T-helper 17 cell (primary cell): ENCODE measurements around the gene VWA8. TPM values are rescaled to one million over a fixed set of nuclear protein-coding genes. Genes with fewer than 3 reads are reported as not detected.

Source experiments
- ATAC-seq: fragments of 150-1000 bp; cut with Tn5 transposase; 2 replicates; pipeline ENCODE4 v1.10.0; 2021; ENCODE audit warnings: mild to moderate bottlenecking, moderate library complexity
- DNase-seq, 3 donors: peaks; one replicate each; pipeline versions ENCODE4 v3.0.0 to v3.0.0-alpha.2; 2020 to 2021
- H3K9me3 ChIP-seq: one replicate; pipeline ENCODE4 v1.7.0; 2013; ENCODE audit warnings: low read length, mild to moderate bottlenecking; ENCODE audit not compliant: control insufficient read depth, poor library complexity, severe bottlenecking
- H3K27ac Mint-ChIP-seq: one replicate; pipeline ENCODE4 v1.8.0; 2022; ENCODE audit warnings: mild to moderate bottlenecking, moderate library complexity, mixed read lengths
- H3K27me3 Mint-ChIP-seq: one replicate; pipeline ENCODE4 v1.8.0; 2022; ENCODE audit warnings: mixed read lengths
- H3K36me3 Mint-ChIP-seq: one replicate; pipeline ENCODE4 v1.8.0; 2022; ENCODE audit warnings: low read depth, mixed read lengths
- H3K4me1 Mint-ChIP-seq: one replicate; pipeline ENCODE4 v1.8.0; 2022; ENCODE audit warnings: mild to moderate bottlenecking, mixed read lengths
- H3K4me3 Mint-ChIP-seq: one replicate; pipeline ENCODE4 v1.8.0; 2022; ENCODE audit warnings: mild to moderate bottlenecking, moderate library complexity, mixed read lengths
- total RNA-seq, 4 donors: library from RNA in 2 of 4; stranded (reverse) in 2 of 4; gene quantifications; one replicate each; pipeline ENCODE4 v1.2.3 and lab custom pipeline; 2022 to 2026

The VWA8 gene
- total RNA-seq, 2 donors from 2014 or later: 21.5 to 23.0 TPM

- Mint-ChIP-seq H3K27me3 (no peaks in the 10 kb centered on the region), H3K36me3 (no peaks in the 10 kb centered on the region), H3K4me3 (no peak overlapping the region), H3K27ac (no peak overlapping the region), H3K4me1 (peaks cover 2% of the 10 kb centered on the region)
- DNase-seq (no peak), ATAC-seq (no peak)
- H3K9me3 ChIP-seq: no peaks in the 10 kb centered on the region
These were observed 175.3 kb downstream of the VWA8 start for GRCh38 chr13:41785402-41786172.

GRCh38 chr13:41782086-41782485 lies 178.8 kb downstream of the VWA8 start:
- no peak for ATAC-seq
- peaks cover 1% of the 10 kb centered on the region for H3K4me1 Mint-ChIP-seq
- H3K4me3 Mint-ChIP-seq: no peak overlapping the region
- H3K36me3 Mint-ChIP-seq: peaks cover 5% of the 10 kb centered on the region
- no peaks in the 10 kb centered on the region for H3K27me3 Mint-ChIP-seq
- no peak overlapping the region for H3K27ac Mint-ChIP-seq
- H3K9me3 ChIP-seq: no peaks in the 10 kb centered on the region
- no peak for DNase-seq

DNA sequence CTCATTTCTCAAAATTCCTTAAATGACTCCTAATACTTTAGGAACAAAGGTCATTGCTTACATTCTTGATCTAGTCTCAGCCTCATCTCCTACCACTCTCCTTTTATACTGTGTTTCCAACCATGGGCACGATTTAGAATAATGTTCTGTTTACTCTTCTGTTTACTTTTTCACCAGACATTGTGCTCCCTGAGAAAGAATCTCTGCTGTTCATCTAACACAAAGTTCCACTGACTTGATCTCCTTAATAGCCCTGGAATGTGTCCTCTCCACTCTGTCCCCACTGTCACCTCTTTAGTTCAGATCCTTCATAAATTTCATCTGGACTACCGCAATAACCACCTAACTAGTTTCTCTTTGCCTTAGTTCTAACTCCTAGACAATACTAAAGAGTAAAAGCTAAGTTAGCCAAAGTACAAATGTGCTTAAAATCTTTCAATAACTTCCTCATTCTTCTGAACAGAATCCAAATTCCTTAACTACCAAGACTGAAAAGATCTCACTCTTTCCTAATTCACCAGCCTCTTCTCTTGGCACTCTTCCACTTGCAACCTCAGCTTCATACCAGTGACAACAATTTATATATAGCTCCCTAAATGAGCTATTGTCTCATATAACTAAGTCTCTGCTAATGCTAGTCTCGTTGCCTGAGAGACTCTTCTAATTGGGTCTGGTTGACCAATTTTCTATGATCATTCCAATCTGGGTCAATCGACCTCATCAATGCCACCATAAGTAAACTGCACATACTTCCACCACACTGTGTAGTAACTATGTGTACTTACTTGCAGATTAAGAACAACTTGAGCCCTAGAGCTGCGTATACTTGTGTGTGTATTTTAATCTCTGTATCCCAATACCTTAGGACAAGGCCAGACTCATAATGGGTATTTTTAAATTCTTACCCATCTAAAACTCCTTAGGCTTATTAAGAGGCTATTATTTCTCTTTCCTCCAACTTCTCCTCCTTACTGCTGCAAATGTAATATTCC lies 179.9 kb downstream of the VWA8 start:
- no peaks in the 10 kb centered on the region for H3K9me3 ChIP-seq
- H3K27ac Mint-ChIP-seq: no peak overlapping the region
- no peaks in the 10 kb centered on the region for H3K27me3 Mint-ChIP-seq
- H3K4me3 Mint-ChIP-seq: no peak overlapping the region
- DNase-seq (no peak), ATAC-seq (no peak)
- peaks cover 3% of the 10 kb centered on the region for H3K4me1 Mint-ChIP-seq
- H3K36me3 Mint-ChIP-seq: peaks cover 7% of the 10 kb centered on the region

DNA sequence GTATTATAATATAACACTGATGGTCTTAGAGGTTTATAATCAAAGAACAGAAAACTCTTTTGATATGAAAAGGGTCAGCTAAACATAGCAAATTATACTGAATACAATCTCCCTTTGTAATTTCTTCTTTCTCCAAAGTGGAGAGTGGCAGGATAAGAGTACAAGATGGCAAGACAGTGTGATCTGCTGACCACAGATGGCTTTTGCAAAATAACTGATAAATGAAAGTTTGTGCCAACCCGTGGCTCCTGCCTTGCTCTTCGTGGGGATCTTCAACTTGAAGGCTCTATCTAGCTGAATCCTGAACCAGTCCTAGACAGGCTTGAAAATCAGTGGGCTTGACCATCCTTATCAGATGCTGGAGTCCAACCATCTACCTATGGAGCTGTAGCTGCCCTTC lies 185.7 kb downstream of the VWA8 start:
- H3K9me3 ChIP-seq: no peaks in the 10 kb centered on the region
- peak overlapping the region; percentile 67 for H3K27ac Mint-ChIP-seq
- no peak for ATAC-seq
- H3K27me3 Mint-ChIP-seq: no peaks in the 10 kb centered on the region
- no peak for DNase-seq
- no peak overlapping the region for H3K4me3 Mint-ChIP-seq
- H3K4me1 Mint-ChIP-seq: peaks cover 3% of the 10 kb centered on the region
- H3K36me3 Mint-ChIP-seq: peaks cover 11% of the 10 kb centered on the region

DNA sequence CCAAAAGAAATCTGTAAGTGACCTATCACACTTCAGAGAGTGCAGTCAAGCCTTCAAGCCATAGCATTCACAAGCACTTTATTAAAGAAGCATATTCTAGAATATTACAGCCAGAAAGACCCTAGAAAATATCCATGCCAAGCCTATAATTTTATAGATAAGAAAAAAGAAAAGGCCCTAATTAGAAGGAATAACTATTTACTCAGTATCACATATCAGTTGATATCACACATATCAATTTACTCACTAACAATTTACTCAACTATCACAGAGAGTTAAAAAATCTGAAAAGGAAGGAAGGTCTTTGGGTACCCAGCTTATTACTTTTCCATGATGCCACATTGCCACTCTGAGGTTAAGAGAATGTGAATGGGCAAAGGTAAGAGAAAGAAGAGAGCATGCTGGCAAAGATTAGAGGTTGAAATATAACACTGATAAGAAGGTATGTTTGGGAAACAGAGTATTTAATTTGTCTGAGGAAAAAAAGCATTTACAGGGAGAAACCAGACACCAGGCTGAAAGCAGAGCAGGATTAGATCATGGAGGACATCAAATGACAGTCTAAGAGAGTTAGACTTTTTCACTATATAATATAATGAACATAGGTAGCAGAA lies 186.2 kb downstream of the VWA8 start:
- ATAC-seq: no peak
- H3K9me3 ChIP-seq: no peaks in the 10 kb centered on the region
- H3K27me3 Mint-ChIP-seq: no peaks in the 10 kb centered on the region
- H3K27ac Mint-ChIP-seq: no peak overlapping the region
- peaks cover 3% of the 10 kb centered on the region for H3K4me1 Mint-ChIP-seq
- DNase-seq: no peak
- H3K4me3 Mint-ChIP-seq: no peak overlapping the region
- peaks cover 13% of the 10 kb centered on the region for H3K36me3 Mint-ChIP-seq

DNA sequence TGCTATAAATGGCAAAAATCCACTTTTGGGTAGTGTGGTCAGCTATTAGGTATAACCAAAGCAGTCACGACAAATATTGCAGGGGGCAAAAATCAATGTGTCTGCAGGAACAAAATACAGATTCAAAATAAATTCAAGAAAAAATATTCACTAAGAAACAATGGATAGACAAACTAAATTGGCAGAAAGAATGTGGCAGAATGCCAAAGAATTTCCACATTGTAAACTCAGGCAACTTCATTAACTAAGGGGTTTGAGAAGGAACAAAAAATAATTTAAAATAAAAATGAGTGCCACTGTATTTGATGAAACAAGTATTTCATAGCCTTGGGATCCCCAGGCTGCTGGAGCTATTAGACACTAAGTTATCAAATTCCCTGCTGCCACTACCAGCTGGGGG lies 193.1 kb downstream of the VWA8 start:
- Mint-ChIP-seq H3K27ac (no peak overlapping the region), H3K4me3 (no peak overlapping the region), H3K27me3 (no peaks in the 10 kb centered on the region), H3K36me3 (peaks cover 10% of the 10 kb centered on the region), H3K4me1 (peaks cover 26% of the 10 kb centered on the region)
- H3K9me3 ChIP-seq: no peaks in the 10 kb centered on the region
- ATAC-seq (no peak), DNase-seq (no peak)

GRCh38 chr13:41766439-41766838 lies 194.5 kb downstream of the VWA8 start:
- no peak for DNase-seq
- no peak for ATAC-seq
- H3K9me3 ChIP-seq: no peaks in the 10 kb centered on the region
- peaks cover 26% of the 10 kb centered on the region for H3K4me1 Mint-ChIP-seq
- H3K36me3 Mint-ChIP-seq: peaks cover 12% of the 10 kb centered on the region
- peak overlapping the region; percentile 79 for H3K27ac Mint-ChIP-seq
- no peak overlapping the region for H3K4me3 Mint-ChIP-seq
- H3K27me3 Mint-ChIP-seq: no peaks in the 10 kb centered on the region

DNA sequence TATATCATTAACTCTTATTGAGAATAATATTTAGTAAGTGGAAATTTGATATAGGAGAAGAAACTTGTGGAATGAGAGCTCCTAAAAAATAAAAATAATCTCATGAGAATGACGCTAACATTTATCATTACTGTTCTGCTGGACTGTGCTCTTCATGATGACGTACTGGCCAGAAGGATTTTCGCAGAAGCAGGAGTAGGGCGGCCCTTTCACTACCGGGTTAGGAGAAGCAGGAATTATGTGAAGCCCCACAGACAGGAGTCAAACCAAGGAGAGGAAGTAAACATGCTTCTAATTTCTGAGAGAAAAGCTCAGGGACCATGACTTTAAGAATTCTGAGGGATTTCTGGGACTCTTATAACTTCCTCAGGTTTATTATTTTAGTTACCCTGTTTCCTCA lies 195.1 kb downstream of the VWA8 start:
- DNase-seq (no peak), ATAC-seq (no peak)
- Mint-ChIP-seq H3K4me1 (peaks cover 26% of the 10 kb centered on the region), H3K36me3 (peaks cover 12% of the 10 kb centered on the region), H3K27me3 (no peaks in the 10 kb centered on the region), H3K4me3 (no peak overlapping the region), H3K27ac (peak overlapping the region; percentile 79)
- no peaks in the 10 kb centered on the region for H3K9me3 ChIP-seq

GRCh38 chr13:41765020-41765419 lies 195.9 kb downstream of the VWA8 start:
- no peaks in the 10 kb centered on the region for H3K9me3 ChIP-seq
- peak overlapping the region; percentile 84 for H3K27ac Mint-ChIP-seq
- peaks cover 26% of the 10 kb centered on the region for H3K4me1 Mint-ChIP-seq
- H3K4me3 Mint-ChIP-seq: peak overlapping the region; percentile 43
- DNase-seq: no peak
- no peak for ATAC-seq
- no peaks in the 10 kb centered on the region for H3K27me3 Mint-ChIP-seq
- H3K36me3 Mint-ChIP-seq: peaks cover 14% of the 10 kb centered on the region

DNA sequence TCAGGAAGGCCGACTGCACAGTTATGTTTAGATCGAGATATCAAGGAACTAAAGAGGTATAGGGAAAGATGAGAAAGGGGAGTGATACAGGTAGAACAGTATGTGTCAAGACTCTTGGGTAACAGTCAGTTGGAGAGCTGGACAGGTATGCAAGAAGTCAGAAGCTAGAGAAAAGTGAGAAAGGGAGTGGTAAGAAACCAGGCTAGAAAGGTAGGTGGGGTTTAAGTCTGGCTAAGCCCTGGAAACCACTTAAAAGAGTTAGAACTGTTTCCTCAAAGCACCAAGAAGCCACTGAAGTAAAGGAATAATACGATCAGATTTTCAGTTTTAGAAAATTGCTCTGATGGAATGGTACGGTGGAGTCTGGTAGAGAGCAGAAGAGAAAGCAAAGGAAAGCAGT lies 196.4 kb downstream of the VWA8 start:
- H3K9me3 ChIP-seq: no peaks in the 10 kb centered on the region
- Mint-ChIP-seq H3K4me1 (peaks cover 26% of the 10 kb centered on the region), H3K36me3 (peaks cover 13% of the 10 kb centered on the region), H3K4me3 (peak overlapping the region; percentile 43), H3K27ac (peak overlapping the region; percentile 84), H3K27me3 (no peaks in the 10 kb centered on the region)
- ATAC-seq: peak; percentile 45
- DNase-seq: no peak

- DNase-seq: no peak
- ATAC-seq: no peak
- no peak overlapping the region for H3K27ac Mint-ChIP-seq
- H3K4me1 Mint-ChIP-seq: peaks cover 26% of the 10 kb centered on the region
- no peaks in the 10 kb centered on the region for H3K27me3 Mint-ChIP-seq
- H3K9me3 ChIP-seq: no peaks in the 10 kb centered on the region
- no peak overlapping the region for H3K4me3 Mint-ChIP-seq
- H3K36me3 Mint-ChIP-seq: peaks cover 17% of the 10 kb centered on the region
These were observed 197.1 kb downstream of the VWA8 start for GRCh38 chr13:41763782-41764181.

DNA sequence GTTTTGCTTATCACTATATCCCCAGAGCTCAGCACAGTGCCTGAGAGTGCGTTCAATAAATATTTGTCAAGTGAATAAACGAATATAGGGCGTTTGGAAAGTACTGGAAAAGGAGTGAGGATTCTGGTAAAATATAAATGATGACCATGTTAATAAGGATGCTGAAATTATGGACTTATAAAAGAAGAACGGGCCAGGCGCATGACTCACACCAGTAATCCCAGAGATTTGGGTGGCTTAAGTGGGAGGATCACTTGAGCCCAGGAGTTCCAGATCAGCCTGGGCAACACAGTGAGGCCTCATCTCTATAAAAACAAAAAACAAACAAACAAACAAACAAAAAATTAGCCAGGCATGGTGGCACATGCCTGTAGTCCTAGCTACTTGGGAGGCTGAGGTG lies 198.1 kb downstream of the VWA8 start:
- H3K4me1 Mint-ChIP-seq: peaks cover 26% of the 10 kb centered on the region
- no peaks in the 10 kb centered on the region for H3K27me3 Mint-ChIP-seq
- ATAC-seq (no peak), DNase-seq (no peak)
- H3K36me3 Mint-ChIP-seq: peaks cover 19% of the 10 kb centered on the region
- no peak overlapping the region for H3K4me3 Mint-ChIP-seq
- no peak overlapping the region for H3K27ac Mint-ChIP-seq
- H3K9me3 ChIP-seq: no peaks in the 10 kb centered on the region

DNA sequence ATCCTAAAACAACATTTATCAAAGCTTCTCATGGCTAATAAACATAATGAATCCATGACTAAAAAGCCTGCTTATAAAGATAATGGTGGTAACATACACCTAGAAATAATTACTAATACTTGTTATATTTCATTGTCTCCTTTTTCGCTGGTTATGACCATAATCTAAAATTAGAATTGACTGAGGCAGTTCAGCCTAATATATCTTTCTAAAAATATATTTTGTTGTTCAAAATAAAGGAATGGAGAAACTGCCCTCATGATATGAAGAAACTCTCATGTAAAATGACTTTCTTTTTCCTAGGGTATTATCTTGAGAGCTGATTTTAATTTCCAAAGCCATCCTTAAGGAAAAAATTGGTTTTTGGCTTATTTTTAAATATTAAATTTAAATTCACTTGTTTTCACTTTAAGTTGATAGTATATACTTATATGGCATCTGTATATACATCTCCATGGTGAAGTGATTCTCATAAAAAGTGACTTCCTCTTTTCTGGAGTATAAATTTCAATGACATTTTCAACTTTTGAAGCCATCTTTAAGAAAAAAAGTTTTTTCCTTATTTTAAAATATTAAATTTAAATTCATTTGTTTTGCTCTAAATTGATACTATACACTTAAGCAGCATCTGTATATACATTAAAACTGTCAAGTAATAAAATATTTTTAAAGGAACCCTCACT lies 204.6 kb downstream of the VWA8 start:
- Mint-ChIP-seq H3K4me3 (no peak overlapping the region), H3K36me3 (peaks cover 18% of the 10 kb centered on the region), H3K27me3 (no peaks in the 10 kb centered on the region)

More for the DNA sequence above, 204.6 kb downstream of the VWA8 start:
- Mint-ChIP-seq H3K4me1 (no peaks in the 10 kb centered on the region), H3K27ac (no peak overlapping the region)
- ATAC-seq (no peak), DNase-seq (no peak)
- H3K9me3 ChIP-seq: no peaks in the 10 kb centered on the region
